Transverse colon (tissue), 4 donors: ENCODE results near the gene WSCD2. TPM values are rescaled to one million over a fixed set of nuclear protein-coding genes. Genes with fewer than 3 reads are reported as not detected.

Experiments
- DNase-seq: peaks from one replicate; pipeline ENCODE4 v3.0.0-alpha.2; 2019
- H3K27ac ChIP-seq, 4 donors: fragments of 200-600 bp; sonication (generic); 2 replicates each; pipeline ENCODE4 v1.5.1; 2016 to 2018; ENCODE audit warnings: inconsistent platforms in 4 of 4
- H3K27me3 ChIP-seq: fragments of 200-600 bp; sonication (generic); 2 replicates; pipeline ENCODE4 v1.5.1; 2017; ENCODE audit warnings: inconsistent platforms
- H3K36me3 ChIP-seq, 4 donors: fragments of 200-600 bp; sonication (generic); 2 replicates each; pipeline ENCODE4 v1.5.1; 2017 to 2019; ENCODE audit warnings: inconsistent platforms in 4 of 4
- H3K4me1 ChIP-seq, 4 donors: fragments of 200-600 bp; sonication (generic); 2 replicates each; pipeline ENCODE4 v1.5.1; 2017 to 2020; ENCODE audit warnings: inconsistent platforms in 4 of 4
- H3K4me3 ChIP-seq, 4 donors: fragments of 200-600 bp; sonication (generic); 1 replicate in 1 of 4; 2 replicates in 3 of 4; pipeline versions ENCODE4 v1.5.1 to v1.6.1; 2017 to 2019; ENCODE audit warnings: inconsistent platforms in 4 of 4
- H3K9me3 ChIP-seq, 2 donors: fragments of 200-600 bp; sonication (generic); 2 replicates each; pipeline ENCODE4 v1.5.1; 2017 to 2019; ENCODE audit warnings: inconsistent platforms in 2 of 2
- EP300 ChIP-seq: sonication (generic); formaldehyde crosslinking; IDR thresholded peaks from one replicate; pipeline ENCODE4 v1.6.1; 2017; ENCODE audit warnings: antibody characterized with exemption, low read depth
- POLR2A ChIP-seq: fragments of 450-650 bp; IDR thresholded peaks from one replicate; pipeline ENCODE4 v1.6.1; 2016; ENCODE audit warnings: antibody characterized with exemption, mild to moderate bottlenecking, moderate library complexity
- POLR2AphosphoS5 ChIP-seq, 3 donors: sonication (generic); formaldehyde crosslinking; IDR thresholded peaks; one replicate each; pipeline ENCODE4 v1.6.1; 2016; ENCODE audit warnings: antibody characterized with exemption in 3 of 3
- WGBS, 2 donors: methylation state at CpG; one replicate each; pipeline ENCODE4 v1.1.5; 2018; ENCODE audit warnings: low coverage in 1 of 2; 5-methylcytosine and 5-hydroxymethylcytosine counted together
- in situ Hi-C, 4 donors: fragments of 200-750 bp; cut with MboI; loops; one replicate each; pipeline versions ENCODE4 v1.15.0 to v1.15.1; 2017; ENCODE audit warnings: low sequenced_read_pairs in 3 of 4, low pct_ligation_motif_present in 1 of 4, low pct_unique_long_range_greater_than_20kb in 1 of 4
- intact Hi-C: fragments of 100-400 bp; cut with DNase I; formaldehyde crosslinking; loops from one replicate; pipeline ENCODE4 v1.15.1; 2023; ENCODE audit warnings: low total_unique reads
- total RNA-seq, 4 donors: library from RNA; depleted of rRNA; stranded (reverse); fragments of >200 nt; gene quantifications; one replicate each; pipeline ENCODE4 v1.1.0, GENCODE V29; 2016
- TF ChIP-seq, protein P1 (sequence below), 5 experiments: fragments of 200-600 bp in 3 of 5; fragments of 450-650 bp in 2 of 5; sonication (generic) in 3 of 5; IDR thresholded peaks; 1 replicate in 2 of 5; 2 replicates in 3 of 5; pipeline ENCODE4 v1.5.1; 2016 to 2017; ENCODE audit warnings: antibody characterized with exemption in 5 of 5, inconsistent platforms in 3 of 5, mild to moderate bottlenecking in 2 of 5, moderate library complexity in 1 of 5

Gene WSCD2
- total RNA-seq, 4 donors from 2014 or later: 0.16 to 46.6 (median 1.1) TPM; not detected in 1

DNA sequence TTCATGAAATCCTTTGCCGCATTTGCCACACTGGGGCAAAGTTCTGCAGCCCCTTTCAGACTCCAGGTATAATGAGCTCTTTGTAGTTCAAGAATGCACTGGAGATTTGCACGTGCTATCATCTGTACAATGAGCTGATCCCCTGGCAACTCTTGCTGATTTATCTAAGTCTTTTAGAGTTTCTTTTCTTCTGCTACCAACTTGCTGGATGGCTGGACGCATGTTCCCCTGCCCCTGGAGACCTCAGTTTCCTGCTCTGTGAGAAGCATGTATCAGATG, 106.8 kb downstream of the WSCD2 start:
- in situ Hi-C loops (no loop called here), intact Hi-C loops (no loop called here)
- DNase-seq: no peak
- no peaks in the 10 kb centered on the region for H3K9me3 ChIP-seq
- H3K4me3 ChIP-seq: no peak overlapping the region
- no peaks in the 10 kb centered on the region for H3K36me3 ChIP-seq
- no peaks in the 10 kb centered on the region for H3K27me3 ChIP-seq
- H3K4me1 ChIP-seq: no peaks in the 10 kb centered on the region
- WGBS, 2 donors: 43 to 44% methylated on average over 1 to 3 of the region's 3 CpGs
- no peak overlapping the region for H3K27ac ChIP-seq
- TF ChIP-seq EP300 (no peak), POLR2A (no peak), POLR2AphosphoS5 (IDR thresholded peaks at IDR 0.05) (no peak)
- TF ChIP-seq, protein P1, sequence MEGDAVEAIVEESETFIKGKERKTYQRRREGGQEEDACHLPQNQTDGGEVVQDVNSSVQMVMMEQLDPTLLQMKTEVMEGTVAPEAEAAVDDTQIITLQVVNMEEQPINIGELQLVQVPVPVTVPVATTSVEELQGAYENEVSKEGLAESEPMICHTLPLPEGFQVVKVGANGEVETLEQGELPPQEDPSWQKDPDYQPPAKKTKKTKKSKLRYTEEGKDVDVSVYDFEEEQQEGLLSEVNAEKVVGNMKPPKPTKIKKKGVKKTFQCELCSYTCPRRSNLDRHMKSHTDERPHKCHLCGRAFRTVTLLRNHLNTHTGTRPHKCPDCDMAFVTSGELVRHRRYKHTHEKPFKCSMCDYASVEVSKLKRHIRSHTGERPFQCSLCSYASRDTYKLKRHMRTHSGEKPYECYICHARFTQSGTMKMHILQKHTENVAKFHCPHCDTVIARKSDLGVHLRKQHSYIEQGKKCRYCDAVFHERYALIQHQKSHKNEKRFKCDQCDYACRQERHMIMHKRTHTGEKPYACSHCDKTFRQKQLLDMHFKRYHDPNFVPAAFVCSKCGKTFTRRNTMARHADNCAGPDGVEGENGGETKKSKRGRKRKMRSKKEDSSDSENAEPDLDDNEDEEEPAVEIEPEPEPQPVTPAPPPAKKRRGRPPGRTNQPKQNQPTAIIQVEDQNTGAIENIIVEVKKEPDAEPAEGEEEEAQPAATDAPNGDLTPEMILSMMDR (IDR thresholded peaks at IDR 0.05): no peak

DNA sequence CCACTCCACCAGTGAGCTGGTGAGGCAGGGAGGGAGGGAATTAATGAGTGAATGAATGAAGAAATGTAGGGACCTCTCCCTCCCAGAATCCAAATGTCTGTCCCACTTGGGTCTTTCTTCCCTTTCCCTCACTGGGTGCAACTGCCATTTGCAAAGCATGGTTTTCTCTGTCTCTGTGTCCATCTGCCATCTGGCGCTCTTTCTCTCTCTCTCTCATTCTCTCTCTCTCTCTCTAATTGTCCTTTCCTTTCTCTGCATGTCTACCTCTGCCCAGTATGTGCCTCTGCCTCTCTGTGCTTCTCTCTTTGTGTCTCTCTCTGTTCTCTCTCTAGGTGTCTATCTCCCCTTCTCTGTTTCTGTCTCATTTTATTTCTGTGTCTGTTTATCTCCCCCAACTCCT, 107.3 kb downstream of the WSCD2 start:
- 83 to 95% methylated on average over 1 of the region's 1 CpG for WGBS, 2 donors

DNA sequence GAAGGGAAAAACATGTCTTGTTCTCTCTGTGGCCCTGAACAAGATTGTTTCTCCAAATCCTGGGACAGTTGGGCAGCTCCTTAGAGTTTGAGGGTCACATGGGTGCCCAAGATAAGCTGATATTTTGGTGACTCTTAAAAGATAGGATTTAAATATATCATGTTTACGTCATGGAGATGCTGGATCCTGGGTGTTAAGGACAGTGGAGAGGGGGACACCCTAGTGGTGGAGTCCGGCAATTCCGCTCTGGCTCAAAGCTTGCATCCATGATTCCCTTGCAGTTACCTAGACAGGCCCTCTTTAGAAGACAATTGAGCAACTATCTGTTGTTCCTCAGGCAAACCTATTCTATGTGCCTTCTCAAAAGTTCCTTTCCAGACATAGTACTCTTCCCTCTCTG, 108.2 kb downstream of the WSCD2 start:
- WGBS, 2 donors: 88 to 90% methylated on average over 2 to 3 of the region's 3 CpGs
- Histone ChIP-seq H3K4me3 (no peak overlapping the region), H3K36me3 (no peaks in the 10 kb centered on the region), H3K27me3 (no peaks in the 10 kb centered on the region), H3K27ac (no peak overlapping the region), H3K4me1 (no peaks in the 10 kb centered on the region), H3K9me3 (no peaks in the 10 kb centered on the region)
- no peak for DNase-seq
- intact Hi-C loops: no loop called here
- TF ChIP-seq, protein P1 (IDR thresholded peaks at IDR 0.05): no peak
- no peak for TF ChIP-seq EP300
- TF ChIP-seq POLR2A: no peak
- in situ Hi-C loops: no loop called here

More for the DNA sequence above, 107.3 kb downstream of the WSCD2 start:
- no peaks in the 10 kb centered on the region for H3K9me3 ChIP-seq
- no peaks in the 10 kb centered on the region for H3K4me1 ChIP-seq
- TF ChIP-seq, protein P1 (IDR thresholded peaks at IDR 0.05): no peak
- TF ChIP-seq POLR2A: no peak
- no peak for TF ChIP-seq EP300
- no peak for TF ChIP-seq POLR2AphosphoS5 (IDR thresholded peaks at IDR 0.05)
- in situ Hi-C loops: no loop called here
- intact Hi-C loops: no loop called here
- H3K36me3 ChIP-seq: no peaks in the 10 kb centered on the region
- no peaks in the 10 kb centered on the region for H3K27me3 ChIP-seq
- H3K27ac ChIP-seq: no peak overlapping the region
- DNase-seq: no peak
- no peak overlapping the region for H3K4me3 ChIP-seq

DNA sequence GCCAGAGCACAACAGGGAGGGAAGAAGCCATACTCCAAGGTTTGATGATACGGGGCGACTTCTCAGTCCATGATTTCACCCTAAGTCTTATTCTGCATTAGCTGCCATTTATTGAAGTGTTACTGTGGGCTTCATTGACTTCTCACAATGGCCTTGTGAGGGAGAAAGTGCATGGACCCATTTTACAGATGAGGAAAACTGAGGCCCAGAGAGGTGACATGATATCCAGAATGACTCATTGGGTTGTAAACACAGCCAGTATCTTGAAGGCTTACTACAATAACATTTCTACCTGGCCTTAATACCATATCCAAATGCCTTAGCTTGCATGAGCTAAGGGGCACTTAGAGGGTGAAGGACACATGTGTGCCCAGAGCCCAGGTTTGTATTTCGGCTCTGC, 109.4 kb downstream of the WSCD2 start:
- intact Hi-C loops (no loop called here), in situ Hi-C loops (no loop called here)
- no peak for DNase-seq
- Histone ChIP-seq H3K36me3 (no peaks in the 10 kb centered on the region), H3K4me1 (no peaks in the 10 kb centered on the region), H3K27ac (no peak overlapping the region), H3K27me3 (no peaks in the 10 kb centered on the region), H3K4me3 (no peak overlapping the region), H3K9me3 (no peaks in the 10 kb centered on the region)
- 80 to 91% methylated on average over 1 to 3 of the region's 3 CpGs for WGBS, 2 donors
- no peak for TF ChIP-seq POLR2AphosphoS5 (IDR thresholded peaks at IDR 0.05)
- TF ChIP-seq EP300: no peak
- TF ChIP-seq, protein P1 (IDR thresholded peaks at IDR 0.05): no peak
- TF ChIP-seq POLR2A: no peak
